NK-92 (cell line): Measurements from ENCODE around the gene ANKH.

Experiments used
- DNase-seq: peaks from one replicate; lab custom pipeline; 2025; ENCODE audit not compliant: unreplicated experiment; lab: John Stamatoyannopoulos, UW

ANKH gene

GRCh38 chr5:14718778-14719177 is 152.8 kb downstream of the ANKH start:
- no peak for DNase-seq

- no peak for DNase-seq
These were observed 154.5 kb downstream of the ANKH start for GRCh38 chr5:14716755-14717752.

GRCh38 chr5:14715481-14715880 is 156.1 kb downstream of the ANKH start:
- DNase-seq, result no peak

GRCh38 chr5:14714706-14715105 is 156.9 kb downstream of the ANKH start:
- no peak for DNase-seq

- no peak for DNase-seq
These were observed 157.8 kb downstream of the ANKH start for GRCh38 chr5:14713476-14714390.

GRCh38 chr5:14712666-14713065 is 158.9 kb downstream of the ANKH start:
- no peak for DNase-seq

GRCh38 chr5:14712131-14712530 is 159.4 kb downstream of the ANKH start:
- no peak for DNase-seq

- no peak for DNase-seq
These were observed 161.1 kb downstream of the ANKH start for GRCh38 chr5:14710313-14710994.

GRCh38 chr5:14708551-14708950 is 163.0 kb downstream of the ANKH start:
- DNase-seq, result no peak

GRCh38 chr5:14707811-14708390 is 163.7 kb downstream of the ANKH start:
- no peak for DNase-seq

- DNase-seq, result no peak
These were observed 165.0 kb downstream of the ANKH start for GRCh38 chr5:14706615-14707021.

- DNase-seq, result no peak
These were observed 166.0 kb downstream of the ANKH start for GRCh38 chr5:14705556-14705955.

GRCh38 chr5:14702238-14702839 is 169.2 kb downstream of the ANKH start:
- DNase-seq, result no peak

GRCh38 chr5:14701556-14701955 is 170.0 kb downstream of the ANKH start:
- no peak for DNase-seq

GRCh38 chr5:14700478-14701436 is 170.8 kb downstream of the ANKH start:
- DNase-seq, result no peak

GRCh38 chr5:14699807-14700400 is 171.7 kb downstream of the ANKH start:
- no peak for DNase-seq

- DNase-seq, result no peak
These were observed 172.4 kb downstream of the ANKH start for GRCh38 chr5:14699159-14699558.

GRCh38 chr5:14698495-14698894 is 173.1 kb downstream of the ANKH start:
- DNase-seq, result no peak

- no peak for DNase-seq
These were observed 174.7 kb downstream of the ANKH start for GRCh38 chr5:14696851-14697250.
